NCI-H2081 (cell line): ENCODE measurements around the gene EEIG1.

Experiments used
- DNase-seq, 2 experiments: peaks; one replicate each; lab custom pipeline; 2025; lab: John Stamatoyannopoulos, UW

EEIG1 gene

GRCh38 chr9:128001151-128001778 is 20.5 kb upstream of the EEIG1 start:
- DNase-seq = no peak

- no peak for DNase-seq
These were observed 18.7 kb upstream of the EEIG1 start for GRCh38 chr9:127999461-127999860.

- no peak for DNase-seq
These were observed 12.9 kb upstream of the EEIG1 start for GRCh38 chr9:127993721-127994120.

GRCh38 chr9:127991757-127992274 is 11.0 kb upstream of the EEIG1 start:
- DNase-seq = no peak

- DNase-seq = peak; percentile 68 to 83
These were observed 10.4 kb upstream of the EEIG1 start for GRCh38 chr9:127991017-127991756.

- no peak for DNase-seq
These were observed 9.8 kb upstream of the EEIG1 start for GRCh38 chr9:127990554-127990953.

- no peak for DNase-seq
These were observed 8.3 kb upstream of the EEIG1 start for GRCh38 chr9:127989094-127989493.

- no peak for DNase-seq
These were observed 6.4 kb upstream of the EEIG1 start for GRCh38 chr9:127987103-127987614.

GRCh38 chr9:127985011-127985410 is 4.2 kb upstream of the EEIG1 start:
- DNase-seq = no peak

- DNase-seq = no peak
These were observed 3.1 kb upstream of the EEIG1 start for GRCh38 chr9:127983847-127984289.

- DNase-seq = no peak
These were observed 2.1 kb upstream of the EEIG1 start for GRCh38 chr9:127982912-127983311.

- DNase-seq = no peak
These were observed 851 bp upstream of the EEIG1 start for GRCh38 chr9:127981559-127982121.

- peak; percentile 32 to 64 for DNase-seq
These were observed 606 bp downstream of the EEIG1 start for GRCh38 chr9:127980060-127980705.

GRCh38 chr9:127979333-127980059 is 1.3 kb downstream of the EEIG1 start:
- peak in 1 of 2 experiments; percentile 48 for DNase-seq

- DNase-seq = no peak
These were observed 1.8 kb downstream of the EEIG1 start for GRCh38 chr9:127979015-127979332.

- DNase-seq = no peak
These were observed 2.7 kb downstream of the EEIG1 start for GRCh38 chr9:127977884-127978647.

GRCh38 chr9:127977009-127977883 is 3.5 kb downstream of the EEIG1 start:
- no peak for DNase-seq

GRCh38 chr9:127976498-127976897 is 4.3 kb downstream of the EEIG1 start:
- peak; percentile 88 to 94 for DNase-seq

GRCh38 chr9:127975376-127976315 is 5.1 kb downstream of the EEIG1 start:
- DNase-seq = no peak
